Mesenchymal stem cell (in vitro differentiated cells and primary cell): ENCODE measurements around the gene SELENOT.

Experiments used
- DNase-seq: peaks from one replicate; pipeline ENCODE4 v3.0.0-alpha.2; 2013
- H2AFZ ChIP-seq: one replicate; pipeline ENCODE4 v1.6.1; 2013; ENCODE audit warnings: low read depth, mild to moderate bottlenecking, control low read depth, inconsistent platforms, low read length, moderate library complexity
- H2AK5ac ChIP-seq: 2 replicates; pipeline ENCODE4 v1.6.1; 2013; ENCODE audit warnings: low read length, moderate library complexity, mild to moderate bottlenecking, inconsistent platforms; ENCODE audit not compliant: severe bottlenecking
- H2BK120ac ChIP-seq: one replicate; pipeline ENCODE4 v1.6.1; 2013; ENCODE audit warnings: low read depth, mild to moderate bottlenecking, inconsistent platforms, low read length, moderate library complexity
- H2BK12ac ChIP-seq, 2 experiments: one replicate each; pipeline ENCODE4 v1.6.1; 2013; ENCODE audit warnings: inconsistent platforms in 2 of 2, low read length in 2 of 2, mild to moderate bottlenecking in 2 of 2, moderate library complexity in 2 of 2, control low read depth in 1 of 2
- H2BK15ac ChIP-seq: one replicate; pipeline ENCODE4 v1.6.1; 2013; ENCODE audit warnings: mild to moderate bottlenecking, low read depth, inconsistent platforms; ENCODE audit not compliant: poor library complexity, severe bottlenecking
- H2BK5ac ChIP-seq: 2 replicates; pipeline ENCODE4 v1.6.1; 2013; ENCODE audit warnings: low read depth, mild to moderate bottlenecking, low read length, control low read depth, inconsistent platforms; ENCODE audit not compliant: poor library complexity, severe bottlenecking
- H3K14ac ChIP-seq, 2 experiments: one replicate each; pipeline ENCODE4 v1.6.1; 2013; ENCODE audit warnings: inconsistent platforms in 2 of 2, low read length in 2 of 2, control low read depth in 1 of 2, mild to moderate bottlenecking in 1 of 2, moderate library complexity in 1 of 2
- H3K18ac ChIP-seq, 2 experiments: one replicate each; pipeline ENCODE4 v1.6.1; 2013; ENCODE audit warnings: inconsistent platforms in 2 of 2, low read length in 2 of 2, control low read depth in 1 of 2, low read depth in 1 of 2, mild to moderate bottlenecking in 1 of 2
- H3K23ac ChIP-seq, 2 experiments: one replicate each; pipeline ENCODE4 v1.6.1; 2013; ENCODE audit warnings: inconsistent platforms in 2 of 2, low read length in 2 of 2, mild to moderate bottlenecking in 2 of 2, moderate library complexity in 2 of 2, control low read depth in 1 of 2
- H3K27ac ChIP-seq: 2 replicates; pipeline ENCODE4 v1.5.1; 2013; ENCODE audit warnings: mild to moderate bottlenecking, moderate library complexity, low read length, control low read depth, inconsistent platforms; ENCODE audit not compliant: poor library complexity, severe bottlenecking
- H3K27me3 ChIP-seq, 2 experiments: 2 replicates each; pipeline versions ENCODE4 v1.6.1 to v1.7.0; 2013; ENCODE audit warnings: low read length in 2 of 2, mild to moderate bottlenecking in 2 of 2, moderate library complexity in 2 of 2, control low read depth in 1 of 2, inconsistent platforms in 1 of 2; ENCODE audit not compliant: control insufficient read depth in 1 of 2, insufficient read depth in 1 of 2
- H3K36me3 ChIP-seq, 2 experiments: 2 replicates each; pipeline versions ENCODE4 v1.6.1 to v1.7.0; 2013; ENCODE audit warnings: low read length in 2 of 2, control low read depth in 1 of 2, inconsistent platforms in 1 of 2, low read depth in 1 of 2, mild to moderate bottlenecking in 1 of 2; ENCODE audit not compliant: insufficient read depth in 2 of 2, control insufficient read depth in 1 of 2
- H3K4ac ChIP-seq, 2 experiments: one replicate each; pipeline ENCODE4 v1.6.1; 2013; ENCODE audit warnings: inconsistent platforms in 2 of 2, low read length in 2 of 2, mild to moderate bottlenecking in 2 of 2, moderate library complexity in 2 of 2, control low read depth in 1 of 2, low read depth in 1 of 2
- H3K4me1 ChIP-seq: 2 replicates; pipeline ENCODE4 v1.6.1; 2013; ENCODE audit warnings: low read depth, low read length, control low read depth; ENCODE audit not compliant: control insufficient read depth, insufficient read depth
- H3K4me2 ChIP-seq: 2 replicates; pipeline ENCODE4 v1.6.1; 2013; ENCODE audit warnings: low read length, mild to moderate bottlenecking, inconsistent platforms; ENCODE audit not compliant: poor library complexity, severe bottlenecking
- H3K4me3 ChIP-seq, 2 experiments: 2 replicates each; pipeline versions ENCODE4 v1.5.1 to v1.7.0; 2013; ENCODE audit warnings: low read length in 2 of 2, mild to moderate bottlenecking in 2 of 2, control low read depth in 1 of 2, low read depth in 1 of 2; ENCODE audit not compliant: insufficient read depth in 1 of 2
- H3K79me1 ChIP-seq: replicated peaks from 2 replicates; pipeline ENCODE4 v1.6.1; 2013; ENCODE audit warnings: mild to moderate bottlenecking, control low read depth, low read length, inconsistent platforms; ENCODE audit not compliant: poor library complexity, severe bottlenecking
- H3K9ac ChIP-seq: 2 replicates; pipeline ENCODE4 v1.7.0; 2013; ENCODE audit warnings: mild to moderate bottlenecking, low read length, moderate library complexity
- H3K9me3 ChIP-seq: 2 replicates; pipeline ENCODE4 v1.7.0; 2013; ENCODE audit warnings: mild to moderate bottlenecking, low read length; ENCODE audit not compliant: control insufficient read depth
- H4K8ac ChIP-seq: one replicate; pipeline ENCODE4 v1.6.1; 2013; ENCODE audit warnings: inconsistent platforms, mild to moderate bottlenecking, low read length, moderate library complexity
- H4K91ac ChIP-seq: one replicate; pipeline ENCODE4 v1.6.1; 2013; ENCODE audit warnings: mild to moderate bottlenecking, low read length, inconsistent platforms
- WGBS: methylation state at CpG from one replicate; pipeline ENCODE4 v1.1.7; 2013; ENCODE audit warnings: mixed read lengths; 5-methylcytosine and 5-hydroxymethylcytosine counted together

The SELENOT gene

DNA sequence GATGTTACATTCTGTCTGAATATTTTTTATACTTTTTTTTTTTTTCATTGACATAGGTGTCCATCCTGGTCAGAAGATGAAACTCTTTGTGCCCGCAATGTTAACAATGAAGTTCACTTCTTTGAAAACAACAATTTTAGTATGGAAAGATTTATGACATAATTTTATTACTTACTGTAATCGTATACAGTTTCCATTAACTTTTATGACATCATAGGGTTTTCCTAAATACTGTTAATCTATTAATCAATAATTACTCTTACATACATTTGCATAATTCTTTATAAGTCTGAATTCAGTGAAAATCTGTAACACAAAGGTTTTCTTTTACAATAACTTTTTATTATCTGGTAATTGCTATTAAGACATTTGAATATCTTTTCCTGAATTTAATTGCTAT, 38.9 kb upstream of the SELENOT start:
- H3K14ac ChIP-seq = no peak overlapping the region
- H2AK5ac ChIP-seq = no peak overlapping the region
- H2BK5ac ChIP-seq = no peak overlapping the region
- H3K36me3 ChIP-seq = peaks cover 11 to 65% of the 10 kb centered on the region in 2 experiments
- no peak overlapping the region for H3K27ac ChIP-seq
- no peak overlapping the region for H3K4ac ChIP-seq
- no peak overlapping the region for H2AFZ ChIP-seq
- H2BK120ac ChIP-seq = no peak overlapping the region
- no peaks in the 10 kb centered on the region for H3K9me3 ChIP-seq
- H3K79me1 ChIP-seq = peaks cover 4% of the 10 kb centered on the region
- no peaks in the 10 kb centered on the region for H3K4me1 ChIP-seq
- no peak overlapping the region for H4K91ac ChIP-seq
- WGBS = no CpG with 5 or more reads among the region's 2 CpGs
- no peak for DNase-seq
- no peak overlapping the region for H4K8ac ChIP-seq
- no peak overlapping the region for H2BK15ac ChIP-seq
- H2BK12ac ChIP-seq = no peak overlapping the region
- no peak overlapping the region for H3K9ac ChIP-seq
- no peak overlapping the region for H3K4me2 ChIP-seq
- H3K4me3 ChIP-seq = no peak overlapping the region
- H3K18ac ChIP-seq = no peak overlapping the region
- H3K23ac ChIP-seq = no peak overlapping the region
- no peaks in the 10 kb centered on the region for H3K27me3 ChIP-seq

DNA sequence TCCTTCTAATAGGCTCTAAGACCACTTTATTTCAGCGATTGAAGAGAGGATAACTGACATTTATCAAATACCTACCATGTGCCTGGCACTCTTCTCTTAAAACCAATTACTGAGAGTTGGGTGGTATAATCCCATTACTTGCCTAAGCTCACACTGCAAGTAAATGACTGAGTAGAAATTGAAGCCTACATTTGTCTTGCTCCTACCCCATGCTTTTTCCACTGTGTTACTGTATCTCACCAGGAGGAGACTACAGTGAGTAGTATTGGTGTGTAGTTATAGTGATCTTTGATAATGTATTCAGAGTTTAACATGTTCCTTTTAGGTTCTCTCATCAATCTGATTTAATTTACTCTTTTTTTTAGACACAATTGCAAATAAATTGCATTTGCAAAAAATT, 35.8 kb upstream of the SELENOT start:
- H3K4me3 ChIP-seq = no peak overlapping the region
- H2BK15ac ChIP-seq = no peak overlapping the region
- no peak overlapping the region for H3K4me2 ChIP-seq
- WGBS = 100% methylated on average over 1 of the region's 1 CpG
- no peak overlapping the region for H3K27ac ChIP-seq
- no peak for DNase-seq
- H4K8ac ChIP-seq = no peak overlapping the region
- H3K9me3 ChIP-seq = no peaks in the 10 kb centered on the region
- H3K27me3 ChIP-seq = no peaks in the 10 kb centered on the region
- H3K4ac ChIP-seq = no peak overlapping the region
- H2BK12ac ChIP-seq = no peak overlapping the region
- H2AK5ac ChIP-seq = no peak overlapping the region
- no peak overlapping the region for H2BK120ac ChIP-seq
- peaks cover 16 to 88% of the 10 kb centered on the region in 2 experiments for H3K36me3 ChIP-seq
- no peak overlapping the region for H2AFZ ChIP-seq
- no peak overlapping the region for H3K18ac ChIP-seq
- no peak overlapping the region for H2BK5ac ChIP-seq
- H3K14ac ChIP-seq = no peak overlapping the region
- no peak overlapping the region for H4K91ac ChIP-seq
- H3K4me1 ChIP-seq = no peaks in the 10 kb centered on the region
- peaks cover 6% of the 10 kb centered on the region for H3K79me1 ChIP-seq
- no peak overlapping the region for H3K23ac ChIP-seq
- H3K9ac ChIP-seq = no peak overlapping the region

DNA sequence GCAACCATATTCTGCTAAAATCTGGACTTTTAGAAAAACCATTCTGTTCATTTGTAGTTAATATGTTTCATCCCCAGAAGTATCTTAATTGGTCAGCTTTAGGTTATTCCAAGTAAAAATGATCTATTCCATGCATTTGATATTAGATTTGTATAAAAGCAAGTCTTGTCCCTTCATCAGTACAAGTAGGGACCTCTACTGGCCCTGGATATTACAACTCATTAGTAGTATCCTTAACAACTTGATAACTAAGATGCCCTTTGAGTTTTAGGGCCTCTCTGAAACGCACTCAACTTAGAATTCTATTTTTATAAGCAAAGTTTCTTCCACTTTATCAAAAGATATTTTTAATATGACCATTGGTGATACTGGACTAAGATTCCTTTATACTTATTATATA, 25.3 kb upstream of the SELENOT start:
- no peak overlapping the region for H3K4me3 ChIP-seq
- peaks cover 10 to 76% of the 10 kb centered on the region in 2 experiments for H3K36me3 ChIP-seq
- H2AFZ ChIP-seq = no peak overlapping the region
- H2BK12ac ChIP-seq = no peak overlapping the region
- H2BK120ac ChIP-seq = no peak overlapping the region
- H3K4ac ChIP-seq = no peak overlapping the region
- no peak overlapping the region for H2BK15ac ChIP-seq
- WGBS = no CpG with 5 or more reads among the region's 1 CpG
- DNase-seq = no peak
- H2BK5ac ChIP-seq = no peak overlapping the region
- H4K8ac ChIP-seq = no peak overlapping the region
- no peaks in the 10 kb centered on the region for H3K4me1 ChIP-seq
- H3K79me1 ChIP-seq = peaks cover 19% of the 10 kb centered on the region
- no peak overlapping the region for H3K4me2 ChIP-seq
- H3K27me3 ChIP-seq = no peaks in the 10 kb centered on the region
- no peak overlapping the region for H3K27ac ChIP-seq
- no peak overlapping the region for H3K9ac ChIP-seq
- H3K14ac ChIP-seq = no peak overlapping the region
- no peak overlapping the region for H3K23ac ChIP-seq
- H3K18ac ChIP-seq = no peak overlapping the region
- no peak overlapping the region for H2AK5ac ChIP-seq
- H3K9me3 ChIP-seq = no peaks in the 10 kb centered on the region
- no peak overlapping the region for H4K91ac ChIP-seq

DNA sequence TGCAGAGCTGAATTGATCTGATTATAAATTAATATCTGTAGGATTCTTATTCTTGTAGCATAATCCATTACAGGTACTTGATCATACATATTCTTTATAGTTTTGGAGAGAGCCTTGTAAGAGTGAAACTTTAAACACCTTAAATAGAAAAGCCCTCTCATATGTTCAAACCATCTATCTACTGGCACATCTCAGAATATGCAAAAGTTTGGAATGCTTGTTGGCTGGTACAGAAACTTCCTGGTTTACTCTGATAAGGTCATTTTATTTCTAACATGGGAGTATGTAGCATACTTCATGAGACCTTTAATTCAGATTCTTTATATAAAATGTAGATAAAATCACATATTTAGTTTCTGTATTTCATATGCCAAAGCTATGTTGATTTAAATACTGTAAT, 21.9 kb upstream of the SELENOT start:
- no peak overlapping the region for H3K23ac ChIP-seq
- H3K4me2 ChIP-seq = no peak overlapping the region
- no peak overlapping the region for H3K27ac ChIP-seq
- H2BK15ac ChIP-seq = no peak overlapping the region
- no peak for DNase-seq
- no peak overlapping the region for H2BK120ac ChIP-seq
- no peak overlapping the region for H3K18ac ChIP-seq
- no peak overlapping the region for H3K4ac ChIP-seq
- H4K8ac ChIP-seq = no peak overlapping the region
- peaks cover 9 to 77% of the 10 kb centered on the region in 2 experiments for H3K36me3 ChIP-seq
- H3K27me3 ChIP-seq = no peaks in the 10 kb centered on the region
- H3K4me3 ChIP-seq = no peak overlapping the region
- H2AK5ac ChIP-seq = no peak overlapping the region
- H2BK5ac ChIP-seq = no peak overlapping the region
- H4K91ac ChIP-seq = no peak overlapping the region
- no peak overlapping the region for H3K14ac ChIP-seq
- H3K9me3 ChIP-seq = no peaks in the 10 kb centered on the region
- H3K4me1 ChIP-seq = no peaks in the 10 kb centered on the region
- H2BK12ac ChIP-seq = no peak overlapping the region
- H3K9ac ChIP-seq = no peak overlapping the region
- H2AFZ ChIP-seq = no peak overlapping the region
- peaks cover 12% of the 10 kb centered on the region for H3K79me1 ChIP-seq
